Loucy (cell line): Measurements from ENCODE around the gene INSIG2.

Source experiments
- CTCF ChIP-seq: fragments of 200-600 bp; sonication (generic); conservative IDR thresholded peaks from 2 replicates; pipeline ENCODE4 v1.5.1; 2014; ENCODE audit warnings: mild to moderate bottlenecking, antibody characterized with exemption, low read length
- EZH2phosphoT487 ChIP-seq: fragments of 200-600 bp; IDR thresholded peaks from 2 replicates; pipeline ENCODE4 v1.6.1; 2018; ENCODE audit warnings: antibody characterized with exemption, mild to moderate bottlenecking, moderate library complexity, borderline replicate concordance

DNA sequence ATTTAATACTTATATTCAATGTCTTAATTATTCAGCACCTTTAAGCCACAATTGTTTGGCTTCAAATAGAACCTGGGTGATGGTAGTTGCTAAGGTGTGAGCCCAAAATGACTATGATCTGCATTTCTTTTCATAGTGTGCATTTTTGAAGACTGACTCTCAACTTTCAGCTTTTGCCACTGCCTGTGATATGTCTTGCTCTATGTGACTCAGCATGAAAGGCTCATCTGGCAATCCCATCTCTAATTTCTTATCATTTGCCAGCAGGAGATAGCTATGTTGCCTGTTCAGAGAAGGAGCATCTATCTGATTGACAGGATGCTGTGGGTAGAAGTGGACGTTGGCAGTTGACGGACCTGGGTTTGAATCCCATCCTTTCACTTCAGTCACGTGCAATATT, 39.9 kb upstream of the INSIG2 start:
- TF ChIP-seq CTCF (no peak), EZH2phosphoT487 (no peak)
